Trophoblast cell (in vitro differentiated cells and primary cell): Measurements from ENCODE around the gene CORO2A.

ENCODE experiments used
- DNase-seq, 2 donors: peaks; one replicate each; pipeline ENCODE4 v3.0.0-alpha.2; 2016
- H2AFZ ChIP-seq: 2 replicates; pipeline ENCODE4 v1.6.1; 2013; ENCODE audit warnings: low read length, moderate library complexity, mild to moderate bottlenecking; ENCODE audit not compliant: insufficient read depth, poor library complexity
- H2AK5ac ChIP-seq: 2 replicates; pipeline ENCODE4 v1.6.1; 2013; ENCODE audit warnings: mild to moderate bottlenecking, low read length
- H2BK120ac ChIP-seq: 2 replicates; pipeline ENCODE4 v1.6.1; 2013; ENCODE audit warnings: low read length, mild to moderate bottlenecking, moderate library complexity; ENCODE audit not compliant: insufficient read depth, poor library complexity
- H2BK12ac ChIP-seq: 2 replicates; pipeline ENCODE4 v1.6.1; 2013; ENCODE audit warnings: mild to moderate bottlenecking, low read length, moderate library complexity
- H2BK5ac ChIP-seq: 2 replicates; pipeline ENCODE4 v1.6.1; 2013; ENCODE audit warnings: low read length, low read depth, moderate library complexity, mild to moderate bottlenecking; ENCODE audit not compliant: poor library complexity
- H3K14ac ChIP-seq: 2 replicates; pipeline ENCODE4 v1.6.1; 2013; ENCODE audit warnings: mild to moderate bottlenecking, low read length
- H3K18ac ChIP-seq: 2 replicates; pipeline ENCODE4 v1.6.1; 2013; ENCODE audit warnings: mild to moderate bottlenecking, low read length
- H3K23ac ChIP-seq: 2 replicates; pipeline ENCODE4 v1.6.1; 2013; ENCODE audit warnings: low read length
- H3K27ac ChIP-seq: 2 replicates; pipeline ENCODE4 v1.5.1; 2013; ENCODE audit warnings: low read depth, mild to moderate bottlenecking, inconsistent platforms, low read length, moderate library complexity
- H3K27me3 ChIP-seq: 2 replicates; pipeline ENCODE4 v1.6.1; 2013; ENCODE audit warnings: inconsistent platforms, mild to moderate bottlenecking, low read length, moderate library complexity; ENCODE audit not compliant: insufficient read depth
- H3K36me3 ChIP-seq, 2 experiments: 1 replicate in 1 of 2; 2 replicates in 1 of 2; pipeline ENCODE4 v1.6.1; 2013; ENCODE audit warnings: low read length in 2 of 2, mild to moderate bottlenecking in 2 of 2, moderate library complexity in 1 of 2; ENCODE audit not compliant: insufficient read depth in 2 of 2, control insufficient read depth in 1 of 2
- H3K4ac ChIP-seq: 2 replicates; pipeline ENCODE4 v1.6.1; 2013; ENCODE audit warnings: low read depth, mild to moderate bottlenecking, low read length, moderate library complexity
- H3K4me1 ChIP-seq, 2 experiments: 1 replicate in 1 of 2; 2 replicates in 1 of 2; pipeline ENCODE4 v1.6.1; 2013; ENCODE audit warnings: low read length in 2 of 2, mild to moderate bottlenecking in 2 of 2, moderate library complexity in 1 of 2; ENCODE audit not compliant: insufficient read depth in 2 of 2, control insufficient read depth in 1 of 2
- H3K4me2 ChIP-seq: 2 replicates; pipeline ENCODE4 v1.6.1; 2013; ENCODE audit warnings: inconsistent platforms, mild to moderate bottlenecking, low read length, moderate library complexity
- H3K4me3 ChIP-seq: 2 replicates; pipeline ENCODE4 v1.5.1; 2013; ENCODE audit warnings: mild to moderate bottlenecking, low read depth, low read length, inconsistent platforms
- H3K79me1 ChIP-seq: one replicate; pipeline ENCODE4 v1.6.1; 2013; ENCODE audit warnings: low read length
- H3K79me2 ChIP-seq: 2 replicates; pipeline ENCODE4 v1.6.1; 2013; ENCODE audit warnings: low read length, mild to moderate bottlenecking; ENCODE audit not compliant: control insufficient read depth, insufficient read depth, poor library complexity
- H3K9ac ChIP-seq: 2 replicates; pipeline ENCODE4 v1.6.1; 2013; ENCODE audit warnings: mild to moderate bottlenecking, low read length
- H3K9me3 ChIP-seq: 2 replicates; pipeline ENCODE4 v1.6.1; 2013; ENCODE audit warnings: low read depth, mild to moderate bottlenecking, control low read depth, inconsistent platforms, low read length; ENCODE audit not compliant: insufficient read depth
- H4K12ac ChIP-seq: 2 replicates; pipeline ENCODE4 v1.6.1; 2013; ENCODE audit warnings: low read depth, mild to moderate bottlenecking, low read length, moderate library complexity
- H4K8ac ChIP-seq: 2 replicates; pipeline ENCODE4 v1.6.1; 2013; ENCODE audit warnings: low read depth, mild to moderate bottlenecking, low read length, moderate library complexity
- H4K91ac ChIP-seq: one replicate; pipeline ENCODE4 v1.6.1; 2013; ENCODE audit warnings: low read depth, mild to moderate bottlenecking, low read length, moderate library complexity
- WGBS: extraction: QIAGEN DNeasy Blood & Tissue Kit; methylation state at CpG from one replicate; pipeline ENCODE4 v1.1.7; 2013; ENCODE audit warnings: missing lambda C conversion rate; ENCODE audit not compliant: insufficient read length, insufficient coverage; ENCODE audit errors: extremely low coverage; 5-methylcytosine and 5-hydroxymethylcytosine counted together

CORO2A gene

DNA sequence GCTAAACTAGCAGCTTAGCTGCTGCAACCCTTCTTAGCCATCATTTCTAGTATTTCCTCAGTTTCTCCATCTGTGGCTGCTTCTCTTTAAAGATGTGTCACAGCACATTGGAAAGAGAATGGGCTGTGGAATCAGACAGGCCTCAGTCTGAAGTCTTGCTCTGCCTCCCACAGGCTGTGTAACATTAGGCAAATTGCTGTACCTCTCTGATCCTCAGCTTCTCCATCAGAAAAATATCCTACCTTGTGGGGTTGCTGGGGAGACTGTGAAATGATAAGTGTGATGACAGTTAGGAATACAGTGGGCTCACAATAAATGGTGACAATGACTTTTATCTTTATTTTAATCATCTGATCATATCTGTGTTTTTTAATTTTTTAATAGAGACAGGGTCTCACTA, 55.9 kb downstream of the CORO2A start:
- Histone ChIP-seq H2AK5ac (no peak overlapping the region), H4K12ac (no peak overlapping the region), H3K27ac (no peak overlapping the region), H3K36me3 (peaks cover 48 to 62% of the 10 kb centered on the region in 2 experiments), H3K4me3 (no peak overlapping the region), H4K8ac (no peak overlapping the region), H3K79me2 (no peaks in the 10 kb centered on the region), H3K4me1 (no peaks in the 10 kb centered on the region), H3K9me3 (peaks cover 2% of the 10 kb centered on the region), H2BK12ac (no peak overlapping the region), H3K4ac (no peak overlapping the region), H4K91ac (no peak overlapping the region), H2BK5ac (no peak overlapping the region), H3K4me2 (no peak overlapping the region), H3K23ac (no peak overlapping the region), H3K14ac (no peak overlapping the region), H3K27me3 (no peaks in the 10 kb centered on the region), H2BK120ac (no peak overlapping the region), H2AFZ (no peak overlapping the region), H3K18ac (no peak overlapping the region), H3K9ac (no peak overlapping the region), H3K79me1 (no peaks in the 10 kb centered on the region)
- DNase-seq, result no peak

DNA sequence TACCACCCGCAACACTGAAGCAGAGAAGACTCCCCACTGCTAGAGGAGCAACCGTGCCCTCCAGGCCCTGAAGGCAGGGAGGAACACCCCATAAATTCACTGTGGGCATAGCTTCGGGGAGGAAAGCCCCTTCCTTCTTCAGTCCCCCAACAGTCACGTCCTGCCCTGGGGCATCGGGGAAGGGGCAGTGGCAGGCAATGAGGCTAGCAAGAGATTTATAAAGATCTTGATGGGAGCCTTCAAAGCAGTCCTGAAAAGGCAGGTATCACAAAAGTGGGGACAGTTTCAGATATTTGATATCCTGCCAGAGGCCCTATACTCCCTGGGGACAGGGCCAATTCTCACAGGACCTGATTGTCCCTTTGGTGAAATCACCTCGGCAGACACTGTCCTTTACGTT, 56.5 kb downstream of the CORO2A start:
- Histone ChIP-seq H2AK5ac (no peak overlapping the region), H2AFZ (no peak overlapping the region), H3K79me1 (no peaks in the 10 kb centered on the region), H3K4me1 (no peaks in the 10 kb centered on the region), H3K4me2 (no peak overlapping the region), H2BK120ac (no peak overlapping the region), H4K91ac (no peak overlapping the region), H2BK12ac (no peak overlapping the region), H3K18ac (no peak overlapping the region), H4K12ac (no peak overlapping the region), H4K8ac (no peak overlapping the region), H3K9me3 (peaks cover 2% of the 10 kb centered on the region), H3K36me3 (peaks cover 52 to 67% of the 10 kb centered on the region in 2 experiments), H3K79me2 (no peaks in the 10 kb centered on the region), H2BK5ac (no peak overlapping the region), H3K4ac (no peak overlapping the region), H3K27me3 (no peaks in the 10 kb centered on the region), H3K9ac (no peak overlapping the region), H3K4me3 (no peak overlapping the region), H3K23ac (no peak overlapping the region), H3K14ac (no peak overlapping the region), H3K27ac (no peak overlapping the region)
- DNase-seq, result no peak
- no CpG with 5 or more reads among the region's 7 CpGs for WGBS

- WGBS, result no CpG with 5 or more reads among the region's 4 CpGs
- H3K27ac ChIP-seq, result no peak overlapping the region
- H3K23ac ChIP-seq, result no peak overlapping the region
- no peak overlapping the region for H2BK120ac ChIP-seq
- H3K14ac ChIP-seq, result no peak overlapping the region
- no peak overlapping the region for H3K4me3 ChIP-seq
- H2BK12ac ChIP-seq, result no peak overlapping the region
- no peak overlapping the region for H3K4ac ChIP-seq
- H3K27me3 ChIP-seq, result no peaks in the 10 kb centered on the region
- no peak overlapping the region for H3K18ac ChIP-seq
- no peak overlapping the region for H2AK5ac ChIP-seq
- peaks cover 2% of the 10 kb centered on the region for H3K9me3 ChIP-seq
- DNase-seq, result no peak
- no peak overlapping the region for H4K12ac ChIP-seq
- H4K8ac ChIP-seq, result no peak overlapping the region
- no peak overlapping the region for H4K91ac ChIP-seq
- peaks cover 55 to 71% of the 10 kb centered on the region in 2 experiments for H3K36me3 ChIP-seq
- no peak overlapping the region for H2BK5ac ChIP-seq
- H3K4me2 ChIP-seq, result no peak overlapping the region
- no peaks in the 10 kb centered on the region for H3K79me1 ChIP-seq
- no peak overlapping the region for H2AFZ ChIP-seq
- no peaks in the 10 kb centered on the region for H3K79me2 ChIP-seq
- no peak overlapping the region for H3K9ac ChIP-seq
- H3K4me1 ChIP-seq, result no peaks in the 10 kb centered on the region
Measured at GRCh38 chr9:98135558-98135934, 56.9 kb downstream of the CORO2A start.

GRCh38 chr9:98134702-98135557, 57.5 kb downstream of the CORO2A start:
- H2BK120ac ChIP-seq, result no peak overlapping the region
- H3K9ac ChIP-seq, result no peak overlapping the region
- no peak overlapping the region for H3K18ac ChIP-seq
- H3K4me3 ChIP-seq, result no peak overlapping the region
- no peak for DNase-seq
- H3K27ac ChIP-seq, result no peak overlapping the region
- no peak overlapping the region for H2BK12ac ChIP-seq
- H2AFZ ChIP-seq, result no peak overlapping the region
- H3K79me2 ChIP-seq, result no peaks in the 10 kb centered on the region
- H2BK5ac ChIP-seq, result no peak overlapping the region
- WGBS, result no CpG with 5 or more reads among the region's 12 CpGs
- no peaks in the 10 kb centered on the region for H3K27me3 ChIP-seq
- no peaks in the 10 kb centered on the region for H3K79me1 ChIP-seq
- no peak overlapping the region for H4K12ac ChIP-seq
- H3K36me3 ChIP-seq, result peaks cover 58 to 73% of the 10 kb centered on the region in 2 experiments
- no peak overlapping the region for H3K23ac ChIP-seq
- no peak overlapping the region for H2AK5ac ChIP-seq
- H3K4me2 ChIP-seq, result no peak overlapping the region
- H3K4me1 ChIP-seq, result no peaks in the 10 kb centered on the region
- H3K4ac ChIP-seq, result no peak overlapping the region
- H3K14ac ChIP-seq, result no peak overlapping the region
- no peak overlapping the region for H4K8ac ChIP-seq
- H4K91ac ChIP-seq, result no peak overlapping the region
- peaks cover 2% of the 10 kb centered on the region for H3K9me3 ChIP-seq
